Naive B cell (primary cell): ENCODE measurements around the gene TBCA. TPM values are rescaled to one million over a fixed set of nuclear protein-coding genes. Genes with fewer than 3 reads are reported as not detected.
A peak's percentile ranks its signal among the peaks of the same experiment; 100 is the strongest.

Experiments used
- ATAC-seq, 2 donors: fragments of 150-1000 bp; cut with Tn5 transposase; 2 replicates each; pipeline ENCODE4 v1.10.0; 2021; ENCODE audit warnings: low read depth in 2 of 2, mild to moderate bottlenecking in 2 of 2, moderate library complexity in 2 of 2
- DNase-seq: peaks from one replicate; pipeline ENCODE4 v3.0.0; 2022
- H3K27ac Mint-ChIP-seq, 6 donors: one replicate each; pipeline ENCODE4 v1.8.0; 2020 to 2022; ENCODE audit warnings: mild to moderate bottlenecking in 6 of 6, mixed read lengths in 6 of 6, moderate library complexity in 5 of 6, inconsistent platforms in 2 of 6
- H3K27me3 Mint-ChIP-seq, 3 donors: one replicate each; pipeline ENCODE4 v1.8.0; 2021 to 2022; ENCODE audit warnings: mixed read lengths in 3 of 3, mild to moderate bottlenecking in 1 of 3
- H3K36me3 Mint-ChIP-seq, 2 donors: one replicate each; pipeline ENCODE4 v1.8.0; 2020 to 2022; ENCODE audit warnings: mixed read lengths in 2 of 2, inconsistent platforms in 1 of 2, mild to moderate bottlenecking in 1 of 2
- H3K4me1 Mint-ChIP-seq, 3 donors: one replicate each; pipeline ENCODE4 v1.8.0; 2020 to 2022; ENCODE audit warnings: mixed read lengths in 3 of 3, inconsistent platforms in 1 of 3, mild to moderate bottlenecking in 1 of 3, moderate library complexity in 1 of 3
- H3K4me3 Mint-ChIP-seq, 8 donors: one replicate each; pipeline ENCODE4 v1.8.0; 2020 to 2022; ENCODE audit warnings: mild to moderate bottlenecking in 8 of 8, mixed read lengths in 8 of 8, moderate library complexity in 8 of 8, inconsistent platforms in 2 of 8
- H3K9me3 Mint-ChIP-seq, 7 donors: one replicate each; pipeline ENCODE4 v1.8.0; 2020 to 2022; ENCODE audit warnings: mixed read lengths in 7 of 7, mild to moderate bottlenecking in 5 of 7, inconsistent platforms in 2 of 7, moderate library complexity in 1 of 7
- polyA plus RNA-seq, 6 donors: library from polyadenylated mRNA; unstranded; fragments of 300-500 nt; fragmentation: Illumina TruSeq; gene quantifications; one replicate each; pipeline ENCODE4 v1.2.3, GENCODE V29; 2021; ENCODE audit warnings: low read depth in 6 of 6

The TBCA gene
- 100 to 1,000 TPM; 155 to 208 (median 192) TPM for polyA plus RNA-seq

- ATAC-seq (peak; percentile 87), DNase-seq (peak; percentile 96)
- Mint-ChIP-seq H3K36me3 (peaks cover 0 to 8% of the 10 kb centered on the region in 2 donors), H3K4me1 (peaks cover 34 to 43% (median 41%) of the 10 kb centered on the region in 3 donors), H3K4me3 (peak within 1 kb of the TSS; percentile 87 to 96 (median 94)), H3K9me3 (no peaks in the 10 kb centered on the region), H3K27me3 (no peaks in the 10 kb centered on the region), H3K27ac (peak within 1 kb of the TSS; percentile 96 to 99 (median 99))
These were observed at the start of gene TBCA for GRCh38 chr5:77775790-77776553. Gene TBCA (minus strand): TSS chr5:77776339. CDS start chr5:77776257, 82 bp downstream.

GRCh38 chr5:77824981-77825380 lies 48.8 kb upstream of the TBCA start:
- Mint-ChIP-seq H3K4me1 (no peaks in the 10 kb centered on the region), H3K27me3 (peaks cover 13 to 23% (median 15%) of the 10 kb centered on the region in 3 donors), H3K27ac (no peak overlapping the region), H3K4me3 (no peak overlapping the region), H3K36me3 (no peaks in the 10 kb centered on the region), H3K9me3 (peaks cover 0 to 2% (median 0%) of the 10 kb centered on the region in 7 donors)
- DNase-seq (no peak), ATAC-seq (no peak)

DNA sequence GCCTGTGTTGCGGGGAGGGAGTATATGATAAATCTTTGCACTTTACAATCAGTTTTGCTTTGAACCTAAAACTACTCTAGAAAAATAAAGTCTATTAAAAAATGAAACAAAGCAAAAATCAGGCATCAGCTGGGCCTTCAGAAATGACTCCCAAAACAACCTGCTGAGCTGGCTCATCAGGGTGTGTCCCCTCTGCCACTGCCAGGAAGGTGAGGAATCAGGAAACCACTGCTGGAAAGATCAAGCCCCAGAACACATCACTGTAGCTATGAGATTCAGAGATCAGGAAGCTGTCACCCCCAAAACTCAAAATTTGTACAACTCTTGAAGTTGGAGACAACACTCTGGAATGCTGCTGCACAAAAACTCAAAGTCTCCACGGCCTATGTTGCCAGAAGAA lies 40.5 kb upstream of the TBCA start:
- no peaks in the 10 kb centered on the region for H3K36me3 Mint-ChIP-seq
- peaks cover 0 to 2% (median 0%) of the 10 kb centered on the region in 7 donors for H3K9me3 Mint-ChIP-seq
- no peak for ATAC-seq
- H3K27me3 Mint-ChIP-seq, result peaks cover 11 to 26% (median 15%) of the 10 kb centered on the region in 3 donors
- no peak for DNase-seq
- H3K27ac Mint-ChIP-seq, result no peak overlapping the region
- no peaks in the 10 kb centered on the region for H3K4me1 Mint-ChIP-seq
- no peak overlapping the region for H3K4me3 Mint-ChIP-seq

DNA sequence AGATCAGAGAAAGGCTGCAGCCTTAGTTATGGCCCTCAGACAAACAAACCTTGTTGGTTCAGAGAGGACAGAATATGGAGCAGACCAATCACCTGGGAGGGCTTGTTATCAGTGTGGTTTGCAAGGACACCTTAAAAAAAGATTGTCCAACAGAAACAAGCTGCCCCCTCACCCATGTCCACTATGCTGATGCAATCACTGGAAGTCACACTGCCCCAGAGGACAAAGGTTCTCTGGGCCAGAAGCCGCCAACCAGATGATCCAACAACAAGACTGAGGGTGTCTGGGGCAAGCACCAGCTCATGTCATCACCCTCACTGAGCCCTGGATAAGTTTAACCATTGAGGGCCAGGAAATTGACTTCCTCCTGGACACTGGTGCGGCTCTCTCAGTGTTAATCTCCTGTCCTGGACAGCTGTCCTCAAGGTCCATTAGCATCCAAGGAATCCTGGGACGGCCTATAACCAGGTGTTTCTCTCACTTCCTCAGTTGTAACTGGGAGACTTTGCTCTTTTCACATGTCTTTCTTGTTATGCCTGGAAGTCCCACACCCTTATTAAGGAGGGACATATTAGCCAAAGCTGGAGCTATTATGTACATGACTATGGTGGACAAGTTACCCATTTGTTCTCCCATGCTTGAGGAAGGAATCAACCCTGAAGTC lies 36.9 kb upstream of the TBCA start:
- H3K27me3 Mint-ChIP-seq, result peaks cover 7 to 24% (median 24%) of the 10 kb centered on the region in 3 donors
- peaks cover 3 to 31% (median 12%) of the 10 kb centered on the region in 7 donors for H3K9me3 Mint-ChIP-seq
- H3K4me3 Mint-ChIP-seq, result no peak overlapping the region
- ATAC-seq (no peak), DNase-seq (no peak)
- H3K4me1 Mint-ChIP-seq, result no peaks in the 10 kb centered on the region
- H3K36me3 Mint-ChIP-seq, result peaks cover 10 to 11% of the 10 kb centered on the region in 2 donors
- H3K27ac Mint-ChIP-seq, result no peak overlapping the region

GRCh38 chr5:77806213-77806843 lies 30.2 kb upstream of the TBCA start:
- Mint-ChIP-seq H3K4me3 (no peak overlapping the region), H3K4me1 (peaks cover 5 to 9% (median 8%) of the 10 kb centered on the region in 3 donors), H3K27ac (peak overlapping the region in 1 of 6 donors; percentile 8), H3K9me3 (peaks cover 10 to 50% (median 20%) of the 10 kb centered on the region in 7 donors), H3K36me3 (peaks cover 10 to 11% of the 10 kb centered on the region in 2 donors), H3K27me3 (peaks cover 0 to 9% (median under 1%) of the 10 kb centered on the region in 3 donors)
- no peak for DNase-seq
- ATAC-seq, result no peak

DNA sequence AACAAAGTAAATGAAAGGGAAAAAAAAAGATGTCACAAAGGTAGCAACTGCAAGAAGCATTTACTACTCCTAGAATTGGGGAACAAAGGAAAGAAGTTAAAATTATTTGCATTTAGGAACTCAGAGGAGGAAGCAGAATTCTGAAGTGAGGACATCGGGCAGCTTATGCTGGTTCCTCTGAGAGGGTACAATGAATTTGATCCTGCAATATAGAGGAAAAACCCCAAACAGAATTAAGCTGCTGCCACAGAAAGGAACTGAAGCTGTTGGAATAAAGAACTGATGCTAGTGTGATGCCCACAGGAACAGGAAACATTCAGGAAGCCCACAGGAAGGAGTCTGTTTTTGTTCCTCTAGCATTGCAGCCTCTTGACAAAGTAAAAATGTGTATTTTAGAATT lies 22.3 kb upstream of the TBCA start:
- no peaks in the 10 kb centered on the region for H3K4me1 Mint-ChIP-seq
- H3K36me3 Mint-ChIP-seq, result peaks cover 0 to 9% of the 10 kb centered on the region in 2 donors
- peaks cover 8 to 56% (median 32%) of the 10 kb centered on the region in 7 donors for H3K9me3 Mint-ChIP-seq
- H3K27me3 Mint-ChIP-seq, result peaks cover 10 to 38% (median 22%) of the 10 kb centered on the region in 3 donors
- peak overlapping the region in 1 of 8 donors; percentile 57 for H3K4me3 Mint-ChIP-seq
- ATAC-seq (no peak), DNase-seq (no peak)
- no peak overlapping the region for H3K27ac Mint-ChIP-seq

- H3K4me3 Mint-ChIP-seq, result no peak overlapping the region
- peaks cover 8 to 56% (median 26%) of the 10 kb centered on the region in 7 donors for H3K9me3 Mint-ChIP-seq
- DNase-seq (no peak), ATAC-seq (no peak)
- H3K36me3 Mint-ChIP-seq, result peaks cover 0 to 9% of the 10 kb centered on the region in 2 donors
- no peaks in the 10 kb centered on the region for H3K4me1 Mint-ChIP-seq
- H3K27ac Mint-ChIP-seq, result no peak overlapping the region
- H3K27me3 Mint-ChIP-seq, result peaks cover 10 to 38% (median 22%) of the 10 kb centered on the region in 3 donors
These were observed 21.0 kb upstream of the TBCA start for GRCh38 chr5:77797136-77797535.

- Mint-ChIP-seq H3K27me3 (peaks cover 10 to 44% (median 22%) of the 10 kb centered on the region in 3 donors), H3K9me3 (peaks cover 8 to 43% (median 16%) of the 10 kb centered on the region in 7 donors), H3K27ac (no peak overlapping the region), H3K36me3 (peaks cover 0 to 9% of the 10 kb centered on the region in 2 donors), H3K4me1 (no peaks in the 10 kb centered on the region), H3K4me3 (no peak overlapping the region)
- no peak for DNase-seq
- ATAC-seq, result no peak
These were observed 19.7 kb upstream of the TBCA start for GRCh38 chr5:77795846-77796245.

GRCh38 chr5:77795268-77795667 lies 19.1 kb upstream of the TBCA start:
- Mint-ChIP-seq H3K27me3 (peaks cover 10 to 41% (median 22%) of the 10 kb centered on the region in 3 donors), H3K4me1 (no peaks in the 10 kb centered on the region), H3K27ac (no peak overlapping the region), H3K36me3 (peaks cover 0 to 9% of the 10 kb centered on the region in 2 donors), H3K9me3 (peaks cover 8 to 37% (median 13%) of the 10 kb centered on the region in 7 donors), H3K4me3 (no peak overlapping the region)
- no peak for ATAC-seq
- no peak for DNase-seq

DNA sequence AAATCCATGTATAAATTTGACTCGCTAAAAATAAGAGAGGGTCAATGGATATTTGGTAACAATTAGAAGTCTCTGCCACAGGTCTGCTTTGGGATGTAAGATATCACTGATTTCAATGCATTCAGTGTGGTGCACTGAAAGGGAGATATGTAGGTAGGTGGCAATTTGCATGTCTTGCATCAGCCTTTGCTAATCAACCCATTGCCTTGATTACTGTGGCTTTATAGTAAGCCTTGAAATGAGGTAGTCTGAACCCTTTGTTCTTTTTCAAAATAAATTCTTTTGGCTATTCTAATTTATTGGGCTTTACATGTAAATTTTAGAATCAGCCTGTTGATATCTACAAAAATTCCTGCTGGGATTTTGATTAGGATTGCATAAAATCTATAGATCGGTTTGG lies 15.8 kb upstream of the TBCA start:
- H3K27ac Mint-ChIP-seq, result no peak overlapping the region
- peaks cover 6 to 21% (median 8%) of the 10 kb centered on the region in 7 donors for H3K9me3 Mint-ChIP-seq
- H3K4me3 Mint-ChIP-seq, result no peak overlapping the region
- H3K4me1 Mint-ChIP-seq, result no peaks in the 10 kb centered on the region
- DNase-seq (no peak), ATAC-seq (no peak)
- H3K36me3 Mint-ChIP-seq, result peaks cover 0 to 9% of the 10 kb centered on the region in 2 donors
- H3K27me3 Mint-ChIP-seq, result peaks cover 0 to 14% (median 0%) of the 10 kb centered on the region in 3 donors

- H3K9me3 Mint-ChIP-seq, result peaks cover 6 to 21% (median 8%) of the 10 kb centered on the region in 7 donors
- no peak overlapping the region for H3K27ac Mint-ChIP-seq
- no peaks in the 10 kb centered on the region for H3K4me1 Mint-ChIP-seq
- peaks cover 0 to 11% (median 0%) of the 10 kb centered on the region in 3 donors for H3K27me3 Mint-ChIP-seq
- no peak overlapping the region for H3K4me3 Mint-ChIP-seq
- DNase-seq (no peak), ATAC-seq (no peak)
- peaks cover 0 to 9% of the 10 kb centered on the region in 2 donors for H3K36me3 Mint-ChIP-seq
These were observed 15.2 kb upstream of the TBCA start for GRCh38 chr5:77791356-77791755.

DNA sequence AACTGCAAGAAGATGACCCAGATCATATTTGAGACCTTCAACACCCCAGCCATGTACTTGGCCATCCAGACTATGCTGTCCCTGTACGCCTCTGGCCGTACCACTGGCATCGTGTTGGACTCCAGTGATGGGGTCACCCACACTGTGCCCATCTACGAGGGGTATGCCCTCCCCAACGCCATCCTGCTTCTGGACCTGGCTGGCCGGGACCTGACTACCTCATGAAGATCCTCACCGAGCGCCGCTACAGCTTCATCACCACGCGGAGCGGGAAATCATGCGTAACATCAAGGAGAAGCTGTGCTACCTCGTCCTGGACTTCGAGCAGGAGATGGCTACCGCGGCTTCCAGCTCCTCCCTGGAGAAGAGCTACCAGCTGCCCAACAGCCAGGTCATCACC lies 9.1 kb upstream of the TBCA start:
- Mint-ChIP-seq H3K4me3 (no peak overlapping the region), H3K27ac (no peak overlapping the region), H3K36me3 (no peaks in the 10 kb centered on the region), H3K27me3 (no peaks in the 10 kb centered on the region), H3K4me1 (peaks cover 0 to 5% (median 0%) of the 10 kb centered on the region in 3 donors), H3K9me3 (no peaks in the 10 kb centered on the region)
- DNase-seq, result no peak
- ATAC-seq, result no peak

DNA sequence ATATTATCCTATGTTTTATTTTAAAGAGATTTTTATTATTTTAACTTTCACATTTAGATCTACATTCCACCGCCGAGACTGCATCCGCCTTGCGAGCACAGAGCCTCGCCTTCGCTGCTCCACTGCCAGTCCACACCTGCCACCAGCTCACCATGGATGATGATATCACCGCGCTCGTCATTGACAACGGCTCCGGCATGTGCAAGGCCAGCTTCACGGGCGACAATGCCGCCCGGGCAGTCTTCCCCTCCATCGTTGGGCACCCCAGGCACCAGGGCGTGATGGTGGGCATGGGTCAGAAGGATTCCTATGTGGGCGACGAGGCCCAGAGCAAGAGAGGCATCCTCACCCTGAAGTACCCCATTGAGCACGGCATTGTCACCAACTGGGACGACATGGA lies 8.6 kb upstream of the TBCA start:
- ATAC-seq, result no peak
- Mint-ChIP-seq H3K4me3 (no peak overlapping the region), H3K27me3 (no peaks in the 10 kb centered on the region), H3K9me3 (no peaks in the 10 kb centered on the region), H3K36me3 (no peaks in the 10 kb centered on the region), H3K27ac (no peak overlapping the region), H3K4me1 (peaks cover 0 to 5% (median 0%) of the 10 kb centered on the region in 3 donors)
- no peak for DNase-seq
